Stimulated activated CD8-positive, alpha-beta memory T cell treated with anti-CD3 and anti-CD28 coated beads, Interleukin-2, amount 100 ng/mL, for 48 hours (primary cell): ENCODE data around the gene MEMO1.

Experiments
- DNase-seq, 2 donors: peaks; one replicate each; pipeline ENCODE4 v3.0.0-alpha.2; 2020; ENCODE audit warnings: low read depth in 2 of 2

Gene MEMO1

GRCh38 chr2:31823558-31823957 is 187.2 kb downstream of the MEMO1 start:
- DNase-seq, result no peak

- no peak for DNase-seq
Observed at GRCh38 chr2:31822587-31822986, 188.2 kb downstream of the MEMO1 start.
